ENCODE data around the gene HOXA3.

HOXA3 gene

GRCh38 chr7:27101957-27102580 is 50.3 kb downstream of the HOXA3 start:
- no peak for DNase-seq (ENCODE audit: low read depth)

GRCh38 chr7:27101171-27101956 is 51.0 kb downstream of the HOXA3 start:
- no peak for DNase-seq (ENCODE audit: low read depth)

DNA sequence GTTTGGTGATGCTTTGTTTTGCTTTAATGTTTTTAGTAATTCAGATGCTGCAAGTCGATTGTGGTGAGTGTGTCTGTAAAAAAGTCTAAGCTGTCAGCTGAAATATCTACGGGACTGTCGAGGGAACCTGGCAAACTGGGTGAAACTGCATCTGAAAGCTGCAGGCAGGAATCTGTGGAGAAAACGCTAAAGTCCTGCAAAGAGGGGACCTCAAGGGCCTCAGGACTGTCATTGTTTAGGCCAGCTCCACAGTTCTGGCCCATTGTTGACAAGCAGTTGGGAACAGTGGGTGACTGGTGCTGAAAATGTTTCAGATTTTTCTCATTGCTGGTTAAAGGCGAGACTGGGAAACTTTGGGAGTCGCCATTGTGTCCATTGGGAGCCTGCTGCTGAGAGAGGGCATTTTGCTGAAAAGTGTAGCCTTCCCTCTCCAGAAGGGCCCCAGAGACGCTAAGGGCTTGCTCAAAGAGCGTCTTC is 51.7 kb downstream of the HOXA3 start:
- DNase-seq (ENCODE audit: low read depth), result no peak

DNA sequence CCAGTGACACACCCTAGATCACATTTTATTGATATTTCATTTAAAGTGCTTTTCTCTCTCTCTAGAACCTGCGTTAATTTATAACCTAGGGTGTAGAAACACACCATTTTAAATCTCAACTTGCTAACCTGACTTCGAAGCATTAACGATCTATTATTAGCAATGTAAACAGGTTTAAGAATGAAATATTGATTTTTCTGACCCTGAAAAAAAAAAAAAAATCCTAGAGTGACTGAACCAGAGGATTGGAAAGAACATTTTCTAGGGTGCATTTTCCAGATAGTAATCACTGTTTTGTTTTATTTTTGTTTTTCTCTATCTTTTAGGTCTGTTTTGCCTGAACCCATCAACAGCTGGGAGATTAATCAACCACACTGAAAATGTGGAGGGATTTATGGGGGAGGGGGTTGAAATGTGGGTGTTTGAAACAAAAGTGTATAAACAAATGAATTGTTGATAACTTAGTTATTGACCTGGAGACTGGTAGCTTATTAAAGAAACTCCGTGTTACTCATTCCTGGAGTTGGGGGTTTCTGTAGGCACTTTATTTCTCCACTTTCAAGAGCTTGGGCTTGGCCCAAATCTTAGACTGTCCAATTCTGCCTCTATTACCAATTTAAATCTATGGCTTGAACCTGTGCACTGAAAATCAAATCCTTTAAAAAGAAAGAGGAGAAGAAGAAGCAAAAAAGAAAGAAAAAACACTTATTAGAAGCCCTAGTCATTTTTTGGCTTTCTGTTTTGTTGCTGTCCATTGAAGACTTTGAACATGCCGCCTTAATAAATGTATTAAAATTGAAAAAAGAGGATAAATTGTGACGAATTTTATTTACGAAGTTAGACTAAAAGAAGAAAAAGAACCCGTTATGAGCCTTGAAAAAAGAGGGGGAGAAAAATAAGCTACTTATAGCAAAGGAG is 52.7 kb downstream of the HOXA3 start:
- DNase-seq (ENCODE audit: low read depth), result no peak

DNA sequence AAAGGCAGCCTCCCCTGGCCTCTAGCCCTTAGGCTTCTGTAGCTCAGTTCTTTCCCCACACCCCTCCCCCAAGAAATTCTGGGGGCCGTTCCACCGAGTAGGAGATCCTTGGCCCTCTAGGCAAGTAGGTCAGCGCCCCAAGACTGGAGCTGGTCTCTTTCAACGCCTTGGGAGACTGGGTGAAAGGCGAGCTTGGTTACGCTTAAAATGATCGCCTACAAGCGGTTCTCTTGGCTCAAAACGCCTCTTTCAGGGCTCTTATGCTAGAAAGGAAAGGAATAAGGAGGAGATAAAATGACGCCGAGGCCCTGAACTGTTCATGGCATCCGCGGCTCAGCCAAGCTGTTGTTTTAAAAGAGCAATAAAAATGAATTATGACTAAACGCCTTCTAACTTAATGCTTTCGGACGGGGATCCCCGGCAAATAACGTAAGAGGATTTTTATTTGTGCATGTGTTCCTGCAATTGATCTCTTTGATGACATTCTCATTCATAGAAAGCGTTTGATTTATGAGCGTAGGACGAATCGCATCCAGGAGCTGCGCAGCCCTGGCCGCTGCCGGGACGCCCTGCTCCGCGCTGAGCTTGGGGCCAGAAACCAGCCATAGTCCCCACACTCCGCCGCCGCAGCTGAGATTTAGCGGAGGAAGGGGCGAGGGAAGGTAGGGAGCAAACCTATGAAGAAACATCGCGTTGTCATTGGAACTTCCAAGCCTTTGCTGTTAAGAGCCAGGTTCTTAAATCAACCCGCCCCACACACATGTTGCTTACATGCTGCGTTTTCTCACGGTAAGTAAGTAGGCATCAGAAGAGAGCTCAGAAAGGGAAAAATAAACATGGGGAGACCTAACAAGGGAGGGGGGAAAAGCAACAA is 53.6 kb downstream of the HOXA3 start:
- no peak for DNase-seq (ENCODE audit: low read depth)

DNA sequence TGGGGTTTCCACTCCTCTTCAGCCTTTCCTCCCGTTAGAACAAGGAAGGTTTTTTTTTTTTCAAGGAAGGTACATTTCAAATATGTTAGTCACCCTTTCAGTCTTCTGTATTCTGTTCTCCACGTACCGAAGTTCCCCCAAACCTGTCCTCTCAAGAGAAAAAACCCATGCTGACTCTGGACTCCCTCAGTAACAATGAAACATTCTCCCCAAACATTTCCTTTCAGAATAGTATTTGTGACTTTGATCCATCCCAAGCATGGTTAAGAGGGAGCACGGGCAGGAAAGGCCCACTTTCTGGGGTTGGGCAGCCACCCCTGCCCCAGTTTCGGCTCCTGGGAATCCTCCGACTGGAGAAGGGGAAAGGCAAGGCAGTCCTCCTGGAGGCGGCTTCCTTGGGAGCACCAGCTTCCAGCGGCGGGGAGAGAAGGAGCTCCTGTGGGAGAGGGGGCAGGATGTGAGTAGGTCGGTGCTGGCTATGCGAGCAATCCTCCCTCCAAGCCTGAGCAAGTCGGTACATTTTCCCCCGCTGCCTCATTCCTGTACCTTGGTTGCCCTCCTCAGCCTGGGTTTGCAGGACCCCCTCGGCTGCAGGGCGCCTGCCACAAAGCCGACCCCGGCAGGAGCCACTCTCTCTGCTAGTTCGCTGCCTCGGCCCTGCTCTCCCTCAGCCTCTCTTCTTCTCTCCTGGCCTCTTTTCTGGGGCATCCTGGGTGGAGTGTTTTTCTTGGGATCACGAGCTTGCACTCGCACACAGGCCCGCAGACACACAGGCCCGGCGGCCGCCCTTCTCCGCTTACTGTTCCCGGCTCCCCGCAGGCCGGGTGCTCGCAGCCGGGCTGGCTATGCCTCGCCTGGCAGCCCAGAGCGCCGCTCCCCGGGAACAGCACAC is 54.5 kb downstream of the HOXA3 start:
- no peak for DNase-seq (ENCODE audit: low read depth)

GRCh38 chr7:27096768-27097514 is 55.4 kb downstream of the HOXA3 start:
- DNase-seq (ENCODE audit: low read depth), result no peak

DNA sequence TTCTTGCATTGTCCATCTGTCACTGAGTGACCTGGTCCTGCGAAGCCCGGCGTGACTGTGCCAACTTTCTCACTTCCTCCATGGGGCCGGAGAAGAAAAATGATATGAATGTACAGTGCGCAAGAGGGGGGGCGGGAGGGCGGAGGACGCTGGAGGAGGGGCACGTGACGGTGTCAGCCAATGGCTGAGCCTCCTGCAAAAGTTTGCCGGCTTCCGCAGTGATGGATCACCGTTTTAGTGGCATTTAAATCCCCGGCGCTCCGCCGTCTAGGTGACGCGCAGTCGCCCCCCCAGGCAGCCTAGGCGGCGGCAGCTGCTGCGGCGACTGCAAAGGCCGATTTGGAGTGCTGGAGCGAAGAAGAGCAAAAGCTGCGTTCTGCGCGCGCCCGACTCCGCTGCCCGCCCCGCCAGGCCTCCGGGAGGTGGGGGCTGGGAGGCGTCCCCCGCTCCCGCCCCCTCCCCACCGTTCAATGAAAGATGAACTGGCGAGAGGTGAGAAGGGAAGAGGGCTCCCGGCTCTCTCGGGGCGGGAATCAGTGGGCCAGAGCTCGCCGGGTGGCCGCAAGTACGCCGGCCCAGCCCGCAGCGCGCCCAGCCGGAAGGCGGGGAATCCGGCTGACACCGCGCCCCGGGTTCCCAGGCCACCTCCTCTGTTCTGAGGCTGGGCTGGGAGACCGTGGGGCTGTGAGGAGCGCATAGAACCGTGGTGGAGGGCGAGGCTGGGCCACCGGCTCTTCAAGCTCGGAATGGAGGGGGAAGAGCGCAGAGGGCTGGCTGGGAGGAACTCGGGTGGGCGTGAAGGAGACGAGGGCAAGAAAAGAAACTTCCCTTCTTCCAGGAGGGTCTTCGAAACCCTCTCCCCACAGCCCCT is 56.3 kb downstream of the HOXA3 start, which contains the start of gene HOXA1:
TSS of gene HOXA1 (minus strand) at position 104 of the 871 bp plus-strand sequence. CDS start at position 16, 88 bp downstream.
- peak; percentile 69 for DNase-seq (ENCODE audit: low read depth)

DNA sequence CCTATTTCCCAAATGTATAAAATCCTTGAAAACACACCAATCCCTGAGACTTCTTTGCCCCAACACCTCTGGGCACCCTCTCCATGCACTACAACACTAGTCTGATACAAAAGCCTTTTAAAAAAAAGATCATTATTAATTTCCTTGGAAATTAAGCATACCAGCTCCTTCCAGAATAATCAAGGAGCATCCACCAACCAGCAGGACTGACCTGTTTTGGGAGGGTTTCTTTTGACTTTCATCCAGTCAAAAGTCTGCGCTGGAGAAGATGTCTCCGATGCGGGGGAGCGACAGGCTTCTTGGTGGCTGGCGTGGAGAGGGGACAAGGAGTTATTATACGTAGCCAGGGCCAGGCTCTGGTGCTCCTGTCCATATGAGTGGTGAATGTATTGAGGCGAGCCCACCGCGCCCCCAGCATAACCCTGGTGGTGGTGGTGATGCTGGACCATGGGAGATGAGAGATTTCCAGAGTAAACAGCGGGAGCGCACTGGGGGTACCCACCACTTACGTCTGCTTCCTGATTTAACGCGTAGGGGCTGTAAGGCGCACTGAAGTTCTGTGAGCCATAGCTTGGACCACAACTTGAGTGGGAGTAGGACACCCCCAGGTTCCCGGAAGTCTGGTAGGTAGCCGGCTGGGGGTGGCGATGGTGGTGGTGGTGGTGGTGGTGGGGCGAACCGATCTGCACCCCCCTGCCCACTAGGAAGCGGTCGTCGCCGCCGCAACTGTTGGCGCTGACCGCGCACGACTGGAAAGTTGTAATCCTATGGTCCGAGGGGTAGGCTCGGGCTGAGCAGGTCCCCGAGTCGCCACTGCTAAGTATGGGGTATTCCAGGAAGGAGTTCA is 57.1 kb downstream of the HOXA3 start:
- DNase-seq (ENCODE audit: low read depth), result no peak

GRCh38 chr7:27094304-27095049 is 57.9 kb downstream of the HOXA3 start:
- no peak for DNase-seq (ENCODE audit: low read depth)

GRCh38 chr7:27093184-27093895 is 59.0 kb downstream of the HOXA3 start:
- no peak for DNase-seq (ENCODE audit: low read depth)

- DNase-seq (ENCODE audit: low read depth), result no peak
Observed at GRCh38 chr7:27092819-27093110, 59.6 kb downstream of the HOXA3 start.

DNA sequence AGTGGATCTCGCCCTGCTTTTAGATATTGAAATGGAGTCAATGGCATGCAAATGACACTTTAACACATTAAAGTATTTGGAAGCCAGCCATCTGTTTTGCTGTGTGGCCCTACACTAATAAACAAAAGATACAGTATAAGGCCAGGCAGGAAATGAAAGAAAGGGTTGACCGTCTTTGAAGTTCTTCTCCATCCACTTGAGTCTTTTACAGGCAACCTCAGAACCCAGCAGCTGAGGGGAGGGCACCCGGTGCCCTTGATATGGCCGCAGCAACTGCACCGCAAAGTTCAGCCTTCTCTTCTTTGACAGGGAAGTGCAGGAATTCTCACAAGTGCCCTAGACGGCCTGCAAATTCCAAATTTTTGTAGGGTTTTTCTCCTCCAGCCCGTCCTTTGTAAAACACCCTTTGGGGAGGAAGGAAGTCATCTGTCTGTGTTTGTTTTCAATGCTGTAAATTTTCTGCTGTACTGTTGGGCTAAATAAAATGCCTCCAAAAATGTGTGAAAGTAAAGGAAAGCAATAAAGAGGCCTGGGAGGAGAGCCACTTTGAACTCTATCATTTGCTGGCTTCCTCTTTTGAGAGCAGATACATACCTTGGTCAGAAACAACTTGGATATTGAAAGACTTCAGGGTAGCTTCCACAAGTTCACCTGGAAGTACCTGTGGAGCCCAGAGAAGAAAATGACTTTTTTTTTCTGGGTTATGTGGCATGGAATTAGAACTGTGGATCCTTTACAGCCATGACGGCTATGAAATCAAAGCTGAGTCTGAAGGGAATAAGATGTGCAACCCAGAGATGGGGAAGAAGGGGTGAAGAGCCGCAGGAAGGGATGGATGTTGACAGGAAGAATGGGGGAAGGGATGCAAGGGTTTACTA is 60.2 kb downstream of the HOXA3 start:
- DNase-seq (ENCODE audit: low read depth), result no peak

GRCh38 chr7:27091105-27091504 is 61.3 kb downstream of the HOXA3 start:
- no peak for DNase-seq (ENCODE audit: low read depth)
